HCT116 (cell line): Measurements from ENCODE around the gene RAP1B.

Source experiments
- MAX ChIP-seq: IDR thresholded peaks from 2 replicates; pipeline ENCODE4 v1.6.1; 2012
- POLR2AphosphoS5 ChIP-seq: IDR thresholded peaks from 2 replicates; pipeline ENCODE4 v1.6.1; 2011; ENCODE audit warnings: mild to moderate bottlenecking, low read depth, low read length, moderate library complexity
- RAD21 ChIP-seq: IDR thresholded peaks from 2 replicates; pipeline ENCODE4 v1.6.1; 2012; ENCODE audit warnings: low read depth, mild to moderate bottlenecking
- SIN3A ChIP-seq: IDR thresholded peaks from 2 replicates; pipeline ENCODE4 v1.6.1; 2012; ENCODE audit warnings: low read depth
- ZBTB33 ChIP-seq: IDR thresholded peaks from 2 replicates; pipeline ENCODE4 v1.6.1; 2011; ENCODE audit warnings: mild to moderate bottlenecking, low read length, moderate library complexity; ENCODE audit not compliant: insufficient replicate concordance; ENCODE audit errors: extremely low read depth
- TF ChIP-seq, protein P1 (sequence below), 3 experiments: fragments of 200-600 bp in 1 of 3; sonication (generic) in 1 of 3; IDR thresholded peaks in 2 of 3; conservative IDR thresholded peaks in 1 of 3; 2 replicates each; pipeline ENCODE4 v1.5.1; 2012 to 2017; ENCODE audit warnings: low read depth in 2 of 3, low read length in 2 of 3, antibody characterized with exemption in 1 of 3, borderline replicate concordance in 1 of 3, control low read depth in 1 of 3, mild to moderate bottlenecking in 1 of 3, mixed read lengths in 1 of 3, mixed run types in 1 of 3, moderate library complexity in 1 of 3; ENCODE audit not compliant: insufficient read depth in 1 of 3

DNA sequence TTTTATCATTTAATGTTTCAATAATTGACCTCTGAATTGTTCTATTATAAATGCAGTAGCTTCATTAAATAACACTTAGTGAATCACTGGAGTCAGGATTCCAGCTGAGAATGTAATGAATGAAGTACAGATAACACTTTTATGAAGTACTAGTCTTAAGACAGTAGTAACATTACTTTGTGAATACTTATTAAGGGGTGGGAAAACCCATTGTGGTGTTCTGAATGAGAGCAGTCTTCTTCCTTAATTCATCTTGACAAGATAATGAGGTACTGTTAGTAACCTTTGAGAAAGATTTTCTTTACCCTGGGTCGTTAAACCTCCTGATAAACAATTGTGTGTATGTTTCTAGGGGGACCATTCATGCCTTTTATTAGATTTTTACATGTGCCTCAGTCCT lies 88.8 kb downstream of the RAP1B start:
- TF ChIP-seq POLR2AphosphoS5 (no peak), ZBTB33 (no peak), RAD21 (no peak), MAX (no peak), SIN3A (no peak)
- TF ChIP-seq, protein P1, sequence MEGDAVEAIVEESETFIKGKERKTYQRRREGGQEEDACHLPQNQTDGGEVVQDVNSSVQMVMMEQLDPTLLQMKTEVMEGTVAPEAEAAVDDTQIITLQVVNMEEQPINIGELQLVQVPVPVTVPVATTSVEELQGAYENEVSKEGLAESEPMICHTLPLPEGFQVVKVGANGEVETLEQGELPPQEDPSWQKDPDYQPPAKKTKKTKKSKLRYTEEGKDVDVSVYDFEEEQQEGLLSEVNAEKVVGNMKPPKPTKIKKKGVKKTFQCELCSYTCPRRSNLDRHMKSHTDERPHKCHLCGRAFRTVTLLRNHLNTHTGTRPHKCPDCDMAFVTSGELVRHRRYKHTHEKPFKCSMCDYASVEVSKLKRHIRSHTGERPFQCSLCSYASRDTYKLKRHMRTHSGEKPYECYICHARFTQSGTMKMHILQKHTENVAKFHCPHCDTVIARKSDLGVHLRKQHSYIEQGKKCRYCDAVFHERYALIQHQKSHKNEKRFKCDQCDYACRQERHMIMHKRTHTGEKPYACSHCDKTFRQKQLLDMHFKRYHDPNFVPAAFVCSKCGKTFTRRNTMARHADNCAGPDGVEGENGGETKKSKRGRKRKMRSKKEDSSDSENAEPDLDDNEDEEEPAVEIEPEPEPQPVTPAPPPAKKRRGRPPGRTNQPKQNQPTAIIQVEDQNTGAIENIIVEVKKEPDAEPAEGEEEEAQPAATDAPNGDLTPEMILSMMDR (IDR thresholded peaks at IDR 0.05 in 2 of 3, conservative IDR thresholded peaks at IDR 0.05 in 1 of 3; ENCODE audit: borderline replicate concordance in 1 of 3, insufficient read depth in 1 of 3, low read depth in 2 of 3, low read length in 2 of 3), result no peak
